T-helper 22 cell (primary cell): ENCODE results near the gene PIM1.
"Not testable (repeated sequence)": the region's sequence is repeated elsewhere in the genome, so short reads cannot be mapped to it uniquely, and the experiment has no call there.

ENCODE experiments used
- DNase-seq: peaks from one replicate; pipeline ENCODE4 v3.0.0-alpha.2; 2020; ENCODE audit warnings: low read depth

Gene PIM1

GRCh38 chr6:37169496-37170272, at the start of gene PIM1:
PIM1 (plus strand) TSS chr6:37170152; CDS start chr6:37170576, 424 bp downstream.
- DNase-seq: peak; percentile 98

DNA sequence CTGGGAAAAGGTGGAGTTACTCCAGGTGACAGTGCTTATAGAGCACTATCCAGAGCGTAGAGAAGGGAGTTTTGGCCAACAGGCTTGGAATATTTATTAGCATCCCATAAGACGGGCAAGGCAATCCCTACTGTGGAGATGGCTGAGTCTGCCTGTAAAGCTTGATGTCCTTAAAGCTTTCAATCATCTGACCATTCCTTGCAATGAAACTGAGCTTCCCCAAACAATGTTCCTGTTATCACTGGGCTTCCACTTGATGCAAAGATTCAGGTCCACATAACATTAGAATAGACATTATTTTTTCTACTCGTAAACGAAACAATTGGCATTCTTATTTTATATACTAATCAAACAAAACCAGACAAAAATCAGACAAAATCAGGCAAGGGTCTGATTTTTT, 48.4 kb upstream of the PIM1 start:
- no peak for DNase-seq

- DNase-seq: no peak
Measured at GRCh38 chr6:37122861-37123260, 47.1 kb upstream of the PIM1 start.

GRCh38 chr6:37123957-37124729, 45.8 kb upstream of the PIM1 start:
- no peak for DNase-seq

GRCh38 chr6:37125774-37126492, 44.0 kb upstream of the PIM1 start:
- DNase-seq: no peak

DNA sequence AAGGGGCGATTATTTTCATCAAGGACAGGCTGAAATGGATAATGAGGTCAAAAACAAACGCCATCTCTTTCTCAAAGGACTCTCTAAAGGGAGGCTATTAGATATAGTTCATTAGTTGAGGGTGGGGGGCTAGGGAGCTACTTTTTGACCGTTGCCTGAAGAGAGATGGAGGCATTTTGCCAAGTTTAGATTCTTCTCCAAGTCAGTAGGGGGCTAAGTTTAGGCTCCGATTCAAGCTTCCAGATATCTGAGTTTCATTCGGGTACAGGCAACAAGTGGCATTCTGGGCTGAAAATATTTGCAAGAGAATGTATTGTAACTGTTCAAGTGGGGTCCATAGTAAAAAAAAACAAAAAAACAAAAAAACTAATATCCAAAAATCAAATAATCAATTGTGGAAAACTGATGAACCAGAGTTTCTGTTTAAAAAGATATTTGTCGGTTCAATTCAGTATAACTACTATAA, 43.4 kb upstream of the PIM1 start:
- DNase-seq: no peak

- DNase-seq: no peak
Measured at GRCh38 chr6:37126961-37127616, 42.9 kb upstream of the PIM1 start.

- no peak for DNase-seq
Measured at GRCh38 chr6:37127961-37128862, 41.7 kb upstream of the PIM1 start.

DNA sequence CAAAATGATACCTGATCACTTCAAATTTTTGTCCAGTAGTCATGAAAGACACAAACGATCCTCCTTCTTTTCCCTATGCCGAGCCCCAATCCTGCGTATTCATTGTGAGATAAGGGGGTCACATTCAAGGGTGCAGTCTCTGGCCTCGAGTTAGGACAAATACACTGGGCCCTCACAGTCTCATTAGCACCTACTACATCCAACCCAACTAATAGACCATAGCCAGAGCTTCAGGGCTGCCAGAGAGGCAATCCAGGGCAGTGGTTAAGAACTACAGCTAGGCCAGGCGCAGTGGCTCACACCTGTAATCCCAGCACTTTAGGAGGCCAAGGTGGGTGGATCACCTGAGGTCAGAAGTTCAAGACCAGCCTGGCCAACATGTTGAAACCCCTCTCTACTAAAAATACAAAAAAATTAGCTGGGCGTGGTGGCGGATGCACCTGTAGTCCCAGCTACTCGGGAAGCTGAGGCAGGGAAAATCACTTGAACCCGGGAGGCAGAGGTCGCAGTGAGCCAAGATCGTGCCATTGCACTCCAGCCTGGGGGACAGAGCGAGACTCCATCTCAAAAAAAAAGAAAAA, 41.0 kb upstream of the PIM1 start:
- DNase-seq: not testable (repeated sequence)

DNA sequence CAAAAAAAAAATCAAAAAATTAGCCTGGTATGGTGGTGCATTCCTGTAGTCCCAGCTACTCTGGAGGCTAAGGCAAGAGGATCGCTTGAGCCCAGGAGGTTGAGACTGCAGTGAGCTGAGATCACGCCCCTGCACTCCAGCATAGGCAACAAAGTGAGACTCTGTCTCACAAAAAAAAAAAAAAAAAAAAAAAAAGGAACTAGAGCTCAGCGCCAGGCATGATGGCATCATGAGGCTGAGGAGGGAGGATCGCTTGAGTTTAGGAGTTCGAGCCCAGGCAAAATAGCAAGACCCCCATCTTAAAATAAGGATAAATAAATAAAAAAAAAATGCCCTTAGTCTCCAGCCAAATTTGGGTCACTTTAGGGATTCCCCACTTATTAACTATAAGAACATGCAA, 40.4 kb upstream of the PIM1 start:
- no peak for DNase-seq

DNA sequence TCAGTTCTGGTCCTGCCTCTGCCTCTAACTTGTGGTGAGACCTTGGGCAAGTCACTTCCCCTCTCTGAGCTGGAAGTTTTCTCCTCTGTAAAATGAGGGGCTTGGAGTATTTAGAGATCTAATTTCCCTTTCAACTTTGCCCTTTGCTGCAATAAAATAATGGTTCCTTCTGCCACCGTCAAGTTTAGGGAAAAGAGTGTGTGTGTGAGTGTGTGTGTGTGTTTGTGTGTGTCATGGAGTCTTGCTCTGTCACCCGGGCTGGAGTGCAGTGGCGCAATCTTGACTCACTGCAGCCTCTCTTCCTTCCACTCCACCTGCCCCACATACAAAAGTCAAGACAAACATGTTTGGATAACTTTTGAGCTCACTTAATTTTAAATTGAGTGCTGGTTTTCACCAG, 39.2 kb upstream of the PIM1 start:
- no peak for DNase-seq

DNA sequence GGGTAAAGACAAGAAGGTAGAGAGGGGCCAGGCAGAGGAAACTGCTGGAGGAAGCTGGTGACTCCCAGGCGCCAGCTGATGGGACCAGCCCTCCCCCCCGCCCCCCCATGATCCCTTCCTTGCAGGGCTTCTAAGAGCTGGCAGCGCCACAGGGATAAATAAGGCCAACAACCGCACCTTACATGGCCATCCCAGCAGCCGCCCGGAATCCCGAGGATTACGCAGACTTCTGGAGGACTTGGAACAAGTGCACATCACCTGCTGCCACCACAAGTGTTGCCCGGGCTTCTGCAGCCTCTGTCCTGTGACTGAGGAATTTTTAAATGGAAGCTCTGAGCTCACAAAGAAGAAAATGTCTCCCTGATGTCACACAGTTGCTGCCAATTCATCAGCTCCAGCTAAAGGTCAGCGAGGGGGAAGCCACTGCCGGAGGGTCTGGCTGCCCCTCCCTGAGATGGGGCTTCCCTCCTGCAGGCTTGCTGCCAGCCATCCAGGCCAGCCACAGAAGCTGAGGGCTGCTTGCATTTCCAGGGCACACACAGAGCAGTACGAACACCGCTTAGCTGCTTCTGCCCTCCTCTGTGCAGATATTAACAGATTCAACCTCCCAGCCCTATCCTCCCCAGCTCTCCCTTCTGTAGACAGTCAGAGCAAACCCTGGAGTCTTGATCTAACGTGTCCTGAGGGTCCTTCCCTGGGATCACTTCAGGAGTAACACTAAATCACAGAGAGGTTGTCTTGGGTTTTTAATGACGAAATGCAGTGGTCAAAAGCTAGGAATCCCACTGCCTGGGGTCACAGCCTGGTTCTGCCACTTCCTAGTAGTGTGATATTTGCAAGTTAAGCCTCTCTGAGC, 38.6 kb upstream of the PIM1 start:
- no peak for DNase-seq

DNA sequence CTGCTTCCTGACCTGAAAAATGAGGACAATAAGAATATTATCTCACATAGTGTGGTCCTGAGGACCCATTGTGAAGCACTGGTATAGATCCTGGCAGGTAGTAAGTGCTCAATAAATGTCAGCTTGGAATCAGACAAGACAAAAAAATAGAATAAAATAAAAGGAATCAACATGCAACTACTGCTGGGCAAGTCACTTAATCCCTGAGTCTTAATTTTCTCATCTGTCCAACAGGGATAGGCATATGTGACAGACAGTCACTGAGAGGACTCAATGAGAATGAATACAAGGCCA, 38.0 kb upstream of the PIM1 start:
- no peak for DNase-seq

GRCh38 chr6:37134036-37134395, 35.9 kb upstream of the PIM1 start:
- DNase-seq: no peak

DNA sequence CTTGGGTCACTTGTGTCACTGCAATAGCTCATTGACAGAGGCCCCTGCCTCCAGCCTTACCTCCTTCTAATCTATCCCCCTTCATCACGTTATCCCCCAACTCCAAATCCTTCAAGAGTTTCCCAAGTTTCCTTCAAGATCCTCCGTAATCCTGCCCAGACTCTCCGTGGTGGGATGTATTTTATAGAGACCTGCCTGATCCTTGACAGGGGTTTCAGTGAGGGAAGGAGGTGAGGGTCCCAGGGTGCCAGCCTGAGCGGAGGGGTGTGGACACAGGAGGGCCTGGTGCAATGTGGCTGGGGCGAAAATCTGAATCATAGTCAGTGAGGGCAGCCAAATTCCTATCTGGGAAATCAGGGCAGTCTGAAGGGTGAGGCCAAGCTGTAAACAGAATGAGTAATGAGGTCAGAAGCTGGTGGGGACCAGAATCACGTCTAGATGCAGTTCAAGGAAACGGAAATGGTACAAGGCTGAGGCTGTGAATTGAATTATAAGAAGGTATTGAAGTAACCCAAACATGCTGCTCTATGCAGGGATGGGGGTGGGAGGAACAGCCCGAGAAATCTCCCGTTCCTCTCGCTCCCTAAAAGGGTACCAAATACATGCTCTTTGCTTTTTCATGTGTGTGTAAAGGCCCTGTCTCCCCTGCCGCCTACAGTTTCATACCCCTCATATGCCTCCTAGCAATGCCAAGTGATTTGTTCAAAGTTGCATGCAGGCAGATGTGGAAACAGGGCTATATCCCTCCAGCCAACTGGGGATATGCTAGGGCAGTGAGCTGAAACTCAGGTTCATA, 35.4 kb upstream of the PIM1 start:
- peak; percentile 45 for DNase-seq

GRCh38 chr6:37135835-37136694, 33.9 kb upstream of the PIM1 start:
- no peak for DNase-seq

GRCh38 chr6:37136821-37137200, 33.1 kb upstream of the PIM1 start:
- no peak for DNase-seq
